ENCODE results near the gene NLRP10.
"Not testable (repeated sequence)": the region's sequence is repeated elsewhere in the genome, so short reads cannot be mapped to it uniquely, and the experiment has no call there.

The NLRP10 gene
- 0 to 0.09 (median 0) reads per million in 4 experiments for total RNA-seq

DNA sequence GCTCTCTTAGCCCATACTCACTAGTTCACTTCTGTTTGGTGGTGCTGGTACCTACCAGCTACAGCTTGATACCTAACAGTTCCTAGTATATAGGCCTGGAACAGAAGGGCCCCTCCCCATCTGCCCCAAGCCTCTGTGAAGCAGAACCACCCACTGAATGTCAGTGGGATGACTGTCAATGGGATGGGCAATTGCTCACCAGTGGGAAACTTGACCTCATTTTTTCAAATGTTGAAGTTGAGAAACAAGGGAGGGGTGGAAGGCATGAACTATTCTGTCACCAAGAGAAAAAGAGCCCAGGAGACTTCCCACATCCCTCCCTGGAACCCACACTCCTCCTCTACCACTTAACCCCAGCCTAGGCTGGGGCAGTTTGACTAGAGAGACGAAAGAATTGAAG lies at the start of gene NLRP10:
NLRP10 (minus strand) TSS at position 62 of the 400 bp plus-strand sequence. CDS start 1,952 bp downstream, outside the sequence.
- no peak for DNase-seq

DNA sequence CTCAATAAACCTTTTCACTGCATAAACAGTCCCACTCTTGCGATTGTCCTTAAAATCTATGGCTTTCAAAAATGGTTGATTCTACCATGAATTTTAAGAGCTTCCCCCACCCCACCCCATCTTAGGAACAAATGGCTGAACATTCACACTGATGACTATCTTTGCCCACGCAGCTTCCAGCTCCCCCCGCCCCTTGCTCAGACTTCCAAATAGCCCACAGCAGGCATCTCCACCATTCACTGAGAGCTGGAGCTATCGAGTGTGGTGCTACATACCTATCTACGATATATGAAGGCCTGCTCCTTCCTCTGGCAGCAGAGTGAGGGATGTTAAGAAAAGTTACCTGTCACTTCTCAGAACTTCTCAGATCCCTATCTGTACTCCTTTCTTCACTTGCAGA lies 48.6 kb upstream of the NLRP10 start:
- DNase-seq = no peak

GRCh38 chr11:8011981-8012444 lies 46.8 kb upstream of the NLRP10 start:
- DNase-seq = no peak

GRCh38 chr11:8011371-8011770 lies 46.1 kb upstream of the NLRP10 start:
- DNase-seq = no peak

GRCh38 chr11:8009856-8010255 lies 44.6 kb upstream of the NLRP10 start:
- DNase-seq = no peak

DNA sequence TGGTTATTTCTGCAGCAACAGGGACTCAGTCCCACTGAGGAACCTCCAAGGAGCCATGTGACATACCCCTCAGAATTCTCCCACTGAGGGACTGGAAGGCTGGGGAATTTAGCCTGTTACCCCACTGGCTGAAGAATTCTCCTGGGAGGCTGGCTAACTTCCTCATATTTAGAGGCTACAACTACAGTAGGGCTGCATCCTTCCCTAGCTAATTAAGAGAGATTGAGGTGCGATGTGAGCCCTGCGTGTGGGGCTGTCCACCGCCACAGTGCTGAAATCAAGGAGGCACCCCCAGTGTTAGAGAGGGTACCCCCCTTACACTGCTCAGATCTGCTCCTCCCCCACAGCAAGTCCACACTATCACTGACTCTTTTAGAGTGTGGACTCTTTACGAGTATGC lies 43.0 kb upstream of the NLRP10 start:
- no peak for DNase-seq

DNA sequence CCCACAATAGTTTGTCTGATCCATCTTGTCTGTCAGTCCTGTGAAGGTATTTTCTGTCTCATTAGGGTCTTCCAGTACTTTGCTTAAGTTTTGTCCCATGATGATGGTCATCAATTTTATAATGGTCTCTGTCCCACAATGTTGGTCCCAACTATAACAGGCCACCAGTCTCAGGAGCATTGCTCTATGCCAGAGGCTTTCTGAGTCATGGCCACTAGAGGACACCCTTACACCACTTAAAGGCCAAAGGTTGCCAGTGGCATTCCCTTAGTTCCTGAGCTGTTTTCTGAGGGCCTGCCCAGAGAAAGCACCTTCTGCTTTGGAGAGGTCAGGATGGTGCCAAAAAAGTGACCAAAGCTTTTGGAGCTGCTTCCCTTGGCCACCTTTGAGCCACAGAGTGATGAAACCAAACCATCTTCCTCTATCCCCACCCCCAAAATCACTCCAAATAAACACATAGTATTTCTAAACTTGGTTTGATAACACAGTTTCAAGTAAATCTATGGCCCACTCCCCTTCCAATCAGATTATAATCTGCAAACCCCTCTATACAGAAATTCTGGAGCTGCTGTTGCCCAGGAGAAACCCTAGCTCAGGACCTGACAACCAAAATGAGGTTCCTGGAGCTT lies 41.2 kb upstream of the NLRP10 start:
- no peak for DNase-seq

- no peak for DNase-seq
These were observed 40.3 kb upstream of the NLRP10 start for GRCh38 chr11:8005556-8005955.

DNA sequence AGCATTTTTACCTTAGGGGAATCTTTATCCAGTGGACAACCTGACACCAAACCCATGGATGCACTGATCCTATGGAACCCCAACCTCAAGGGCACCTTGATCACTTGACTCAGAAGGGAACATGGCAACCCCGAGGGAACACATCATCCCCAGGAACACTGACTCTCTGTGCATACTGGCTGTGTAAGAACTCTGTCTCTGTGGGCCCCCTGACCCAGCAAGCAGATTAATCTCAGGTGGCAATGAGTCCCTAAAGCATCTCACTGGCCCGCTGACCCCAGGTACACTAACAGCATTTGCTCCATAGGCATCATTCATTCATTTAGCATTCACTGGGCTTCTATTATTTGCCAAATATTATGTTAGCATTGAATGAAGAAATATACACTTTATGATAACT lies 38.8 kb upstream of the NLRP10 start:
- no peak for DNase-seq

- DNase-seq = no peak
These were observed 37.9 kb upstream of the NLRP10 start for GRCh38 chr11:8003187-8003586.

GRCh38 chr11:8002676-8003075 lies 37.4 kb upstream of the NLRP10 start:
- no peak for DNase-seq

- no peak for DNase-seq
These were observed 35.1 kb upstream of the NLRP10 start for GRCh38 chr11:8000390-8000789.

DNA sequence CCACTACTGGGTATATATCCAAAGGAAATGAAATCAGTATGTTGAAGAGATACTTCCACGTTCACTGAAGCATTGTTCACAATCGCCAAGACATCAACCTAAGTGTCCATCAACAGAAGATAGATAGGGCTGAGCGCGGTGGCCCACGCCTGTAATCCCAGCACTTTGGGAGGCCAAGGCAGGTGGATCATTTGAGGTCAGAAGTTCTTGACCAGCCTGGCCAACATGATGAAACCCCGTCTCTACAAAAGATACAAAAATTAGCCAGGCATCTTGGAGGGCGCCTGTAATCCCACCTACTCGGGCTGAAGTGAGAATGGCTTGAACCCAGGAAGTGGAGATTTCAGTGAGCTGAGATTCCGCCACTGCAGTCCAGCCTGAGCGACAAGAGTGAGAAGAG lies 34.5 kb upstream of the NLRP10 start:
- DNase-seq = no peak

GRCh38 chr11:7994581-7995278 lies 29.5 kb upstream of the NLRP10 start:
- DNase-seq = no peak

- DNase-seq = not testable (repeated sequence)
These were observed 22.3 kb upstream of the NLRP10 start for GRCh38 chr11:7987560-7987883.

DNA sequence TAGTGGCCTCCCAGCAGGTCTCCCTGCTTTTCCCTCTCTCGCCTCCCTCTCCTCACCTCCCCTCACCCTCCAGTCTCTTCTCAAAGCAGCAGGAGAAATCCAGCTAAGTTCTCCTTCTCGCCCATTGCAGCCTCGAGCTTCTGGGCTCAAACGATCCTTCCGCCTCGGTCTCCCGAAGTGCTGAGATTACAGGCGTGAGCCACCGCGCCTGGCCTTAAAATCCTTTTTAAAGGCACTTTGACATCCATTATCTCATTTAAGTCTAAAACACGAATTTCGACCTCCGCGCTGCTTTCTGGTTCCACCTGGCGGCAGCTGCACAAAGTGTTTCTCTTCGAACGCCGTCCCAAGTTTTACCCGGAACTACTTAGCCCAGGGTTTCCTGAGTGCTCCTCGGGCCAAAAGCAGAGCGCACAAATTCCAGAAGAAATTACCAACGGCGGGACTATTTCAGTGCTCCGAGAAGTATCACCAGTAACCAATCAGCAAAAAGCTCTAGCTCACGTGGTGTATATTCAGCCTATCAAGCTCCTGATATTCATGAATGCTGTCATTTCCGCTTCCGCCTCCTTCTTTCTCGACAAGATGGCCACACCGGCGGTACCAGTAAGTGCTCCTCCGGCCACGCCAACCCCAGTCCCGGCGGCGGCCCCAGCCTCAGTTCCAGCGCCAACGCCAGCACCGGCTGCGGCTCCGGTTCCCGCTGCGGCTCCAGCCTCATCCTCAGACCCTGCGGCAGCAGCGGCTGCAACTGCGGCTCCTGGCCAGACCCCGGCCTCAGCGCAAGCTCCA lies 21.7 kb upstream of the NLRP10 start, which contains the start of gene EIF3F:
EIF3F (plus strand) TSS at position 570 of the 792 bp plus-strand sequence; CDS start at position 586, 16 bp downstream.
- DNase-seq = peak; percentile 83

DNA sequence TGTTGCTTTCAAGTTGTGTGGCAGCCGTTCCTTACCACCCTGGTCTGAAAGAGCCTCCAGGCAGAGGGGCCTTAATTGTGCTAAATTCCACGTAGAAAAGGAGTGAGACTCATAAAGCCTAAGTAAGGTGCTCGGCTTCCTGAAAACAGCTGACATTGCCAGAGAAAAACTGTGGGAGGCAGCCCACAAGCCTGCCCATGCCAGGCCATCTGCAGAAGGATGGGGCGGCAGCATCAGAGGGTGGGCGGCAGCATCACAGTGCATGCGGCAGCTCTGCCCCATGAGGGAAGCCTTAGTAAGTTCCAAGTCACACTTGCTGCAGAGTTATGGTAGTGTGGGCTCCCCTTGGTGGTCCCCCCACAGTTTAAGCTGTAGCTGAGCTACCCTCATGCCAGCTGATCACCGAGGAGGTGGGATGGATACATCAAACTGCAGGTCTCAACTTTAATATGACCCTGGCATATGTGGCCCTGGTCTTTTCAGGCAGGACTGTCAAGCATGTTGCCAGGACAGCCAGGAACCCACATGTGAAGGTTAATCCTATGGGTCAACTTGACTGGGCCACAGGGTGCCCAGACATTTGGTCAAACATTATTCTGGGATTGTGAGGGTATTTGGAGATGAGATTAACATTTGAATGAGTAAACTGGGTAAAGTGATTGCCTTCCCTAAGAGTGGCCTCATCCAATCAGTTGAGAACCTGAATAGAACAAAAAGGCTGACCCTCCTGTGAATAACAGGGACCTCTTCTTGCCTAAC lies 18.8 kb upstream of the NLRP10 start:
- DNase-seq = no peak

DNA sequence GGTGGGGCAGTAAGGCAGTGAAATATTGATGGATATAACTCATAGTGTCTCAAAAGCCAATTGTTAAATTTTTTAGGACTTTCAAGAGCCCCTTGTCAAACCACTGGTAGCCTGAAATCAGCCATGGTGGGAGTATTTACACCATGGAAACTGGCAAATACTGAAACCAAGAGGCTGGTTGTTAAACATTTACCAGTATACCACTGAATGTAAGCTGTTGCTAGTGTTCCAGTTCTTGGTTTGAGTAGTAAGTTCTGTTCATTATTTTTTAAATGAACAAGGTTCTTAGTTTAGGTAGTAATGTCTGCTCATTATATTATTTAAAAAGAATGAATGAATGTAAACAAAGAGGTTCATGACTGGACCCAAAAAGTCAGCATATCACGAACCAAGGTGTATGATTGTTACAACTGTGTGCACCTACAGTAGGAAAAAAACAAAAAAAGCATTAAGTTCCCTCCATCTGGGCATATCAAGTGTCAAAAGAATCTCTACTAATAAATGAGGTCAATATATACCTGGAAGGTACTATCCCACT lies 17.4 kb upstream of the NLRP10 start:
- DNase-seq = no peak

DNA sequence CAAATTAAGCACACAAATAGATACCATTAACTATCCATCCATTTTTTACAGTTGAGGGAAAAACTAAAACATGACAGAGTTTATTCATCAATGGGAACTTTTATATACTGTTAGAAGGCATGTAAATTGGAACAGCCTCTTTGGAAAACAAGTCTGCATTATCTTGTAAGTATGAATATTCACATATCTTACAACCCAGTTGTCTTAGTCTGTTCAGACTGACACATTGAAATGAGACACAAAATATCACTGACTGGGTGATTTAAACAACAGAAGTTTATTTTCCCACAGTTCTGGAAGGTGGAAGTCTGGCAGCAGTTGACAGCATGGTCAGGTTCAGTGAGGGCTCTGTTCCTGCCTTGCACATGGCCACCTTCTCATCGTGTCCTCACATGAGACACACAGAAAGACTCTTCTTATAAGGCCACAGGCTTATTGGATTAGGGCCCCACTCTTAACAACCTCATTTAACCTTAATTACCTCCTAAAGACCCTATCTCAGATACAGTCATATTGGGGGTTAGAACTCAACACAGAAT lies 16.4 kb upstream of the NLRP10 start:
- no peak for DNase-seq

GRCh38 chr11:7977232-7977917 lies 12.1 kb upstream of the NLRP10 start:
- DNase-seq = no peak

- DNase-seq = no peak
These were observed 9.4 kb upstream of the NLRP10 start for GRCh38 chr11:7974668-7975067.

- DNase-seq = no peak
These were observed 7.8 kb upstream of the NLRP10 start for GRCh38 chr11:7973011-7973410.
